Activated CD4-positive, alpha-beta T cell treated with anti-CD3 and anti-CD28 coated beads, Interleukin-2, Interleukin-6, amounts not matched to agents 100 ng/mL and 50 ng/mL, durations not matched to agents 16 hours and 8 hours (primary cell): ENCODE measurements around the gene KIF5C.

Experiments used
- DNase-seq: peaks from one replicate; pipeline ENCODE4 v3.0.0-alpha.2; 2020

Gene KIF5C

GRCh38 chr2:149056541-149057255, 181.7 kb downstream of the KIF5C start:
- no peak for DNase-seq

- no peak for DNase-seq
Measured at GRCh38 chr2:149057401-149057800, 182.4 kb downstream of the KIF5C start.

DNA sequence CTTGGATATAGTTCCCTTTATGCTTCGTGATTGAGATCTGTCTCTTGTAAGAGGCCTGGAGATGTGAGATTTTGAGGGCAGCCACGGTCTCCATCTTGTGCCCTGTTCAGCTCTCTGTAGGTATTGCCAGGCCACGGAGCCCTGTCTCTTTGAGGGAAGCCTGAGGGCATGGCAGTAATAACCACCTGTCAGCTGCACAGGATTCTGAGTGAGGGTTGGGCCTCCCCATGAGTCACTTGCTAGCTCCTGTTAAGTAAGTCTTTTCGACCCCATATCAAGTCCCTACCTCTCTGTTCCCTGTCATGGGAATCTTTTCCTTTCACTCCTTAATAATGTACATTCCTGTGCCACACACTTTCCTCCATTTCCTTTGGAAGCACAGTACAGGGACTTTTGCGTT, 183.9 kb downstream of the KIF5C start:
- no peak for DNase-seq

GRCh38 chr2:149059822-149060221, 184.8 kb downstream of the KIF5C start:
- no peak for DNase-seq

GRCh38 chr2:149061133-149061745, 186.2 kb downstream of the KIF5C start:
- DNase-seq: no peak

GRCh38 chr2:149062531-149062930, 187.5 kb downstream of the KIF5C start:
- DNase-seq: no peak

DNA sequence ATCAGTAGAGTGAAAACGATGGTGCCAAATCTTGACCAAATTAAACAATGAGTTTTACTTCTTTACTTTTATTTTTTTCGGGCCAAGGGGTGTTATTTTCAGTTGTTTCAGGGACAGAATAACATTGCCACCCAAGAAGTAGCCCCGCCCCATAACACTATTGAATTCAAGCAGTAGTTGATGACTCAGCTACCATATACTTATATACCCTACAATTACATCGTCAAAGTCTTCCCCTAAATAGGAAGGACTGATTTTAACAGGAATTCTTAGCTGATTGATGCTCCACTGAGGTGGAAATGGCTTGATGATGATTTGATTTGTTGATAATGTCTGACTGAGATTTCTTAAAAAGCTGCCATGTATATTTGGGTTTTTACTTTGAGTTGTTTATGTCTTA, 188.2 kb downstream of the KIF5C start:
- DNase-seq: no peak

DNA sequence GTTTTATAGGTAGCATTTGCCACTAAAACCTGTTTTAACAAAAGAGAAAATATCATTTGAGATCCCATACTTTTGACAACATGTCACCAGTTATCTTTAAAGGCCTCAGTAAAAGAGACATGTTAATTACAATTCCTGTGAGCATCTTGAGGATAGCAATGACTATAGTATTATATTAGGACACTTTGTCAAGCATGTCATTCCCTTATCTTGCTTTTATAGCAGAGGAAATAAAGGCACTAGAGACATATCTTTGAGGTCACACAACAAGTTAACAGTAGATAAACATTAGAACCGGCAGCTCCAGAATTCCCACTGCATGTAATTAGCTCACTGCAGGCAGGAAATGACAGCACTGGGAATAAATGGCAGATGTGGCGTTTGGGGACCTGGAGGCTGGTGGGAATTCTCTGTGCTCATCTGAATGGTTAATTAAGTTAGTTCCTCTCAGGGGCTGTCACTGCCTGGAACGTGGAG, 189.4 kb downstream of the KIF5C start:
- no peak for DNase-seq

DNA sequence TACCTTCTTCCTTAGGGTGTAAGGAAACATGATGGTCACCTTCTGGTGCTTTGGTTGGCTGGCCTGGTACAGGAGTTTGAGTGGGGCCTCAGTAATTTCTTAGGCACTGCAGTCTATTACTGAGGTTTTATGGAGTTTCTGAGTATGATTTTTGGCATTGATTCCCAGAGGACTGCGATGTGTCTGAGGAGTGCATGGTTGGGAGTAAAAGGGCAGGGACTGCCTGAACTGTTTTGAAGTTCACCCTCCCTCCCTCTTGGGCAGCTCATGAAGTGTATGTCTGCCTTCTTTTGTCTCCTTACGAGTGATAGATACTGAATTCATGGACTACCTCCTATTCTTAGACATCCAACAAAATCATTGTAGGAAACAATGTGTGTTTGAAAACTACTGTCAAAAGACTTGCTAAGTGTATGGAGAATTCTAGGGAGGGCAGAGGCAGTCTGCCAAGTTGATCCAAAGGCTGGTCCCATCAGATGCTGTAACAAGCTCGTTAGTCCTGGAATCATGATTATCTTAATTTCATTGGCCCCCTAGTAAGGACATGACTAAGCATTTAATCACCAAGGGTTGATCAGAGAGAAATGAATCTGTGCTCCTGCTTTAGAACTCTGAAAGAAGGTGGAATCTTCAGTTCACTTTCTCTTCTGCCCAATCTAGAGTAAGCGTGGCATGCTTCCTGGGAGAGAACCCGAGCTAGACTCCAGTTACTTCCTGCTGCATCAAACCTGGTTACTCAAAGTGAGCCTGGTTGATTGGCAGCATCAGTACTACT, 190.0 kb downstream of the KIF5C start:
- no peak for DNase-seq

- no peak for DNase-seq
Measured at GRCh38 chr2:149068225-149068995, 193.4 kb downstream of the KIF5C start.

DNA sequence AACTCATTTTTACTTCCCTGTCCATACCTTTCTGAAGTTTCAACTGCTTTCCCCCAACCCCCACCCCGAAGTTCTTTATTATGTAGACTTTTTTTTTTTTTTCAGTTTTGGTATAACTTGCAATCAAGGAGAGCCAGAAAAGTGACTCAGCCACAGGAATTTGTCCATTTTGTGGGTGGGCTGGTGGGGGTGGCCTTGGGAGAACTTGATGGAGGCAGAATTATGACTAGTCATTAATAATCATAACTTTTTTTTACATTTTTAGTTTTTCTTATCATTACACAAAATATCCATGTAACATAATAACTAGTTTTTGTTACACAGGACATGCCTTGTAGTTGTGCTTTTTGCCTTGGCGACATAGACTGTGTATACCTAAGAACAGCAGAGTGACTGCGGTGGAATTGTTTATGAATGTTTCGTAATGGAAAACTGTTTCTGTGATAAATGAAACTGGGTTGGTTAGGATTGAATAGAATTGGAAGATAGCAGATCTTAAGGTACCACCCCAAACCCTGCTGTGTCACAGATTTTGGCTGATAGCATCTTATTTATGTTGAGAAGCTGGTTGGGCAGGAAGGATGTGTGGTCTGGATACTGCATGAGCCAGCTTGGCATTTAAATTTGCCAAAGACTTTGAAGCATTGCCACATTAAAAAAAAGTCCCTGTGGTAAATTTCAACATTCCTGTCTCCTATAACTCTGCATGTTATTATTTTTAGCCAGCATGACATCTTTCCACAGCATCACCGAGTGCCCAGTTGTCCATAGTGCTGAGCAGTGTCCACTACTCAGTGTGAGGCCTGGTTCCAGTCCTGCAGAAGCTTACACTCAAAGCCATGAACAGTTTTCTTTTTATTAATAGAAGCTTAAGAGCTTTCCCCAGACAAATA, 194.2 kb downstream of the KIF5C start:
- peak; percentile 53 for DNase-seq

GRCh38 chr2:149070681-149071320, 195.8 kb downstream of the KIF5C start:
- DNase-seq: no peak

- no peak for DNase-seq
Measured at GRCh38 chr2:149075105-149075504, 200.1 kb downstream of the KIF5C start.

DNA sequence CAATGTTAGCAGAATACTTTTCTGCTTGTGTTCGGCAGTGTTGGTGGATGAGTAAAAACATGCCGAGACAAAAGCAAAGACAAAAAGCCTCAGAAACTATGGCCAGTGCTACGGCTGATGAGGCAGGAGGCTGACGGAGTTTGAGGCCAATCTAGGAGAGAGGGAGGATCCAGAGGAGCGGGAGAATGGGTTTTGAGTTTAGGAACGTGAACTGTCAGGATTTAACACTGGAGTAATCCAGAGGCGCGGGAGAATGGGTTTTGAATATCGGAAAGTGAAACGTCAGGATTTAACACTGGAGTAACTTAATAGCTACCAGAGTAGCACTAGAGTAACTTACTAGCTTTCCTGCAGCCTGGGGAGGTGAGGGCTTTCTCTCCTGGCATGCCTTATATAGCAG, 200.8 kb downstream of the KIF5C start:
- DNase-seq: no peak
